Neutrophil (primary cell): ENCODE measurements around the gene GRSF1.

Experiments used
- H3K27ac ChIP-seq: fragments of 200-600 bp; sonication (generic); 2 replicates; pipeline ENCODE4 v1.5.1; 2016; ENCODE audit warnings: mild to moderate bottlenecking, moderate library complexity
- H3K27me3 ChIP-seq: fragments of 200-600 bp; sonication (generic); 2 replicates; pipeline ENCODE4 v1.6.0; 2016; ENCODE audit warnings: mild to moderate bottlenecking
- H3K36me3 ChIP-seq: fragments of 200-600 bp; sonication (generic); 2 replicates; pipeline ENCODE4 v1.5.1; 2017
- H3K4me1 ChIP-seq, 2 experiments: fragments of 200-600 bp in 1 of 2; sonication (generic) in 1 of 2; 1 replicate in 1 of 2; 2 replicates in 1 of 2; pipeline versions ENCODE4 v1.5.1 to v1.6.1; 2013 to 2016; ENCODE audit warnings: low read depth in 1 of 2, low read length in 1 of 2, mild to moderate bottlenecking in 1 of 2, moderate library complexity in 1 of 2; ENCODE audit not compliant: control insufficient read depth in 1 of 2, insufficient read depth in 1 of 2
- H3K4me3 ChIP-seq, 2 experiments: fragments of 200-600 bp in 1 of 2; sonication (generic) in 1 of 2; 1 replicate in 1 of 2; 2 replicates in 1 of 2; pipeline ENCODE4 v1.5.1; 2013 to 2016; ENCODE audit warnings: low read depth in 1 of 2, low read length in 1 of 2, mild to moderate bottlenecking in 1 of 2, moderate library complexity in 1 of 2
- H3K9me3 ChIP-seq: fragments of 200-600 bp; sonication (generic); 2 replicates; pipeline ENCODE4 v1.5.1; 2016
- TF ChIP-seq, protein P1 (sequence below): fragments of 200-600 bp; sonication (generic); IDR thresholded peaks from 2 replicates; pipeline ENCODE4 v1.5.1; 2016; ENCODE audit warnings: antibody characterized with exemption

Gene GRSF1

DNA sequence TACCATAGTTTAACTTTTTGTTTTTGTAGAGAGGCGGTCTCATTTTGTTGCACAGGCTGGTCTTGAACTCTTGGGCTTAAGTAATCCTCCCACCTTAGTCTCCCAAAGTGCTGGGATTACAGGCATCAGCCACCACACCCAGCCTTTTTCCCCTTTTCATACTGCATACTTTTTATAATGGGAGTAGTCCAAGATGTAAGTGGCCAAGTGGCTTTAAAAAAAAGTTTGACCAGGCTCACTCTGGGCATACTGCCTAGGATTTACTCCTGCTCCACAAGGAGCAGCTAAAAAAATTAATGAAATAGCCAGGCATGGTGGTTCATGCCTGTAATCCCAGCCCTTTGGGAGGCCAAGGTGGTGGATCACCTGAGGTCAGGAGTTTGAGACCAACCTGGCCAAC is 6.0 kb downstream of the GRSF1 start:
- H3K27me3 ChIP-seq = no peaks in the 10 kb centered on the region
- TF ChIP-seq, protein P1, sequence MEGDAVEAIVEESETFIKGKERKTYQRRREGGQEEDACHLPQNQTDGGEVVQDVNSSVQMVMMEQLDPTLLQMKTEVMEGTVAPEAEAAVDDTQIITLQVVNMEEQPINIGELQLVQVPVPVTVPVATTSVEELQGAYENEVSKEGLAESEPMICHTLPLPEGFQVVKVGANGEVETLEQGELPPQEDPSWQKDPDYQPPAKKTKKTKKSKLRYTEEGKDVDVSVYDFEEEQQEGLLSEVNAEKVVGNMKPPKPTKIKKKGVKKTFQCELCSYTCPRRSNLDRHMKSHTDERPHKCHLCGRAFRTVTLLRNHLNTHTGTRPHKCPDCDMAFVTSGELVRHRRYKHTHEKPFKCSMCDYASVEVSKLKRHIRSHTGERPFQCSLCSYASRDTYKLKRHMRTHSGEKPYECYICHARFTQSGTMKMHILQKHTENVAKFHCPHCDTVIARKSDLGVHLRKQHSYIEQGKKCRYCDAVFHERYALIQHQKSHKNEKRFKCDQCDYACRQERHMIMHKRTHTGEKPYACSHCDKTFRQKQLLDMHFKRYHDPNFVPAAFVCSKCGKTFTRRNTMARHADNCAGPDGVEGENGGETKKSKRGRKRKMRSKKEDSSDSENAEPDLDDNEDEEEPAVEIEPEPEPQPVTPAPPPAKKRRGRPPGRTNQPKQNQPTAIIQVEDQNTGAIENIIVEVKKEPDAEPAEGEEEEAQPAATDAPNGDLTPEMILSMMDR = no peak
- no peaks in the 10 kb centered on the region for H3K9me3 ChIP-seq
- H3K4me3 ChIP-seq = no peak overlapping the region
- no peak overlapping the region for H3K27ac ChIP-seq
- peaks cover 39% of the 10 kb centered on the region for H3K36me3 ChIP-seq
- H3K4me1 ChIP-seq = peaks cover 6 to 7% of the 10 kb centered on the region in 2 experiments

DNA sequence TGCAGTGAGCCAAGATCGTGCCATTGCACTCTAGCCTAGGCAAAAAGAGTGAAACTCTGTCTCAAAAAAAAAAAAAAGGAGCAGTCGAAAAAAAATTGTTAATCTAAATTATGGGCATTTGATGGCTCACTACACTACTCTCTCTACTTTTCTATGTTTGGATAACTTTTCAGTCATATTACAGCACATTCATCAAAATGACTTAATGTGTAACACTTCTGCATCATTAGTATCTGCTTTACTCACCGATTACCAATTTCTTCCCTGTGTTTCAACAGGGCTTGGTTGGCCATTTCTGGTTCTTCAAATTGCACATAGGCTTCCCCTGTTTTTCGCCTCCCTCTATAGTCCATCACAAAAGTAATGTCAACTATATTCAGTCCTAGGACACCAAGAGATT is 8.4 kb downstream of the GRSF1 start:
- Histone ChIP-seq H3K9me3 (no peaks in the 10 kb centered on the region), H3K4me3 (no peak overlapping the region), H3K27ac (no peak overlapping the region), H3K4me1 (no peaks in the 10 kb centered on the region), H3K36me3 (peaks cover 51% of the 10 kb centered on the region), H3K27me3 (no peaks in the 10 kb centered on the region)
- TF ChIP-seq, protein P1 = no peak

DNA sequence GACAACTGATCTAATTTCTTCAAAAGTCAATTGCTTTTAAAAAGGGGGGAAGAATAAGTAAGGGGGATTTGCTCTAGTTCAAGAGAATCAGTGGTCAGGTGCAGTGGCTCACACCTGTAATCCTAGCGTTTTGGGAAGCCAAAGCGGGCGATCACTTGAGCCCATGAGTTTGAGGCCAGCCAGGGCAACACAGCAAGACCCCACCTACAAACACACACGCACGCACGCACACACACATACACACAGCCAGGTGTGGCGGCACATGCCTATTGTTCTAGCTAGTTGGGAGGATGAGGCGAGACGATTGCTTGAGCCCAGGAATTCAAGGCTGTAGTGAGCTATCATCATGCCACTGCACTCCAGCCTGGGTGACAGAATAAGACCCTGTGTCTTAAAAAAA is 9.6 kb downstream of the GRSF1 start:
- Histone ChIP-seq H3K4me1 (no peaks in the 10 kb centered on the region), H3K4me3 (no peak overlapping the region), H3K27me3 (no peaks in the 10 kb centered on the region), H3K9me3 (no peaks in the 10 kb centered on the region), H3K36me3 (peaks cover 62% of the 10 kb centered on the region), H3K27ac (no peak overlapping the region)
- TF ChIP-seq, protein P1 = no peak

DNA sequence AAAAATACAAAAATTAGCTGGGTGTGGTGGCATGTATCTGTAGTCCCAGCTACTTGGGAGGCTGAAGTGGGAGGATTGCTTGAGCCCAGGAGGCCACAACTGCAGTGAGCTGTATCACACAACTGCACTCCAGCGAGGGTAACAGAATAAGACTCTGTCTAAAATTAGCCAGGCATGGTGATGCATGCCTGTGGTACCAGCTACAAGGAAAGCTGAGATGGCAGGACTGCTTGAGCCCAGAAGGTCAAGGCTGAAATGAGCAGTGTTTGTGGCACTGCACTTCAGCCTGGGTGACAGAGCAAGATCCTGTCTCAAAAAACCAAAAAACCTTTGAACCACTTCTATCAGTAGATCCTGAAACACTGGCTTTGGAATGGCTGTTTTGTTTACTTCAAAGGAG is 10.2 kb downstream of the GRSF1 start:
- TF ChIP-seq, protein P1 = no peak
- no peaks in the 10 kb centered on the region for H3K4me1 ChIP-seq
- H3K27ac ChIP-seq = no peak overlapping the region
- H3K27me3 ChIP-seq = no peaks in the 10 kb centered on the region
- no peak overlapping the region for H3K4me3 ChIP-seq
- peaks cover 64% of the 10 kb centered on the region for H3K36me3 ChIP-seq
- no peaks in the 10 kb centered on the region for H3K9me3 ChIP-seq

DNA sequence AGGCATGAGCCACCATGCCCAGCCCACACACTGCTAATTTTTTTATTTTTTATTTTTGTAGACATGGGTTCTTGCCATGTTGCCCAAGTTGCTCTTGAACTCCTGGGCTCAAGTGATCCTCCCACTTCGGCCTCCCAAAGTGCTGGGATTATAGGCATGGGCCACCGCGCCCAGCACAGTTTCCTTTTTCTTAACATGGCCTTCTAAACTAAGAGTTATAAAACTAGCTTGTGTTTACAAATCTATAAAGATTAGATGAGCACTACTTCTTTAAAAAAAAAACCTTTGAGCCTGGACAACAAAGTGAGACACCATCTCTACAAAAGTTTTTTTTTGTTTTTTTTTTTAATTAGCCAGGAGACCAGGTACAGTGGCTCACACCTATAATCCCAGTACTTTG is 10.7 kb downstream of the GRSF1 start:
- Histone ChIP-seq H3K4me3 (no peak overlapping the region), H3K36me3 (peaks cover 69% of the 10 kb centered on the region), H3K27me3 (no peaks in the 10 kb centered on the region), H3K27ac (no peak overlapping the region), H3K9me3 (no peaks in the 10 kb centered on the region), H3K4me1 (no peaks in the 10 kb centered on the region)
- TF ChIP-seq, protein P1 = no peak

DNA sequence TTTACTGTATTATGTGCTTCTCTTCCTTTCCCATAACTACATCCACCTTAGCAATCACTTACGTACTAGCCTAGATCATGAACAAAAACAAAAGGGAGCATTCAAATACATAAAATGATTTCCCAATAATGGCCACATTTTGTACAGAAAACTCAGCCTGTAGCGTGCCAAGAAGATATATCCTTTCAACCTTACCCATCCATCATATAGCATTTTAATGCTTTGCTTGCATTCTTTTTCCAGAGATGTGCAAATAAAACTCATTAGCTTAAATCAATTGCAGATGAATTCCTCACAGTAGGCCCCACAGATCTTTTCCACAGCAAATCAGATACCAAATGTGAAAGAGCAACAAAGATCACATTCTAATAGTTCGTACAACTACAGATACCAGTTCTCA is 20.8 kb downstream of the GRSF1 start:
- TF ChIP-seq, protein P1 = no peak
- peaks cover 43% of the 10 kb centered on the region for H3K36me3 ChIP-seq

More for the DNA sequence above, 20.8 kb downstream of the GRSF1 start:
- H3K4me1 ChIP-seq = no peaks in the 10 kb centered on the region
- H3K4me3 ChIP-seq = no peak overlapping the region
- no peaks in the 10 kb centered on the region for H3K27me3 ChIP-seq
- H3K27ac ChIP-seq = no peak overlapping the region
- no peaks in the 10 kb centered on the region for H3K9me3 ChIP-seq
